Measurements from ENCODE around the gene SLC7A9.

Gene SLC7A9

DNA sequence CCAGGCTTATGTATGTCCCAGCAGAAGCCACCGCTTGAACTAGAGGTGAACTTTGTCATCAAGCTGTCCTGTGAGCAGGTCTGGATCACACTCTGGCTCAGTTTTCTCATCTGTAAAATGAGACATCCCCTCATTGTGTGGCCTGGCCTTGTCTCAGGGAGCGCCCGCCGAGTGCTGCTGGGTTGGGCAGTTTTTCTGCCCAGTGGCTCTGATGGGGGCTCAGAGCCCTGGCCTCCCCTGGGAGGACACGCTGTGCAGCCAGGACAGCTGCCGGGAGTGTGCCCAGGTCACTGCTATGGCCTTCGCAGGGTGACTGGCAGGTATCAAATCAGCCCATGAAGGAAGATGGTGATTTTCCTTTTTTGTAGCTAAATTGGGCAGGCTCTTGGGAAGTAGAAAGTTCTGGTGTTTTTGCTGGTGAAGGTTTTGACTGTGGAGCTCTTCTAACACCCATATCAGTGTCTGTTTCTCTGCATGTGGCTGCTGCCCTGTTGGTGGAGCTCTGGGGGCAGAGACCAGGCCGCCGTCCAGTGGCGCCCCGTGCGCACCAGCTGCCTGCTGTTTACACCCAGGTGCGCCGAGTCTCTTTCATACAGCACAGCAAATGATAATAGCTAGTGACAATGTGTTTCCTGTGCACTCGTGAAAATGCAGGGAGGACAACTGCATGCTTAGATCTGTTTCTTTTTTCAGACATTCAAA lies 40.8 kb downstream of the SLC7A9 start:
- TF ChIP-seq GATA3 (IDR thresholded peaks at IDR 0.05; ENCODE audit: low read depth, low read length): no peak

DNA sequence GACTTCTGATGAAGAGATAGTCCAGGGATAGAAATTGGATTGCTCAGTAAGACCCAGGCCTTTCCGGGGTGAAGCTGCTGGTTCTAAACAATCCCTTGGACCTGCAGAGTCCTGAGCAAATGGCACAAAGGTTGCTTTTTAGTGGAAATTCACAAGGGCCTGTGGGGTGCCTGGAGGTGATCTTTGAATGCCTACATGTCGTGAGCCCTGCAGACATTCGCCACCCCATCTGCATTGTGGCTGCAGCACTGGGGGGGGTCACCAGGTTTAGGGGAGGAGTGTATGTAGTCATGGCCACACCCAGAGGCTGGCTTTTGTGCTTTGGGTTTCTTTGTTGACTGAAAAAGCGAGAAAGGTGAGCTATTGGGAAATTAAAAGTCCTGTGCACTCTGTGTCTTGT lies 41.4 kb downstream of the SLC7A9 start:
- TF ChIP-seq GATA3 (IDR thresholded peaks at IDR 0.05; ENCODE audit: low read depth, low read length): no peak
- no peak for TF ChIP-seq GATA2 (IDR thresholded peaks at IDR 0.05; ENCODE audit: low read depth, low read length)

DNA sequence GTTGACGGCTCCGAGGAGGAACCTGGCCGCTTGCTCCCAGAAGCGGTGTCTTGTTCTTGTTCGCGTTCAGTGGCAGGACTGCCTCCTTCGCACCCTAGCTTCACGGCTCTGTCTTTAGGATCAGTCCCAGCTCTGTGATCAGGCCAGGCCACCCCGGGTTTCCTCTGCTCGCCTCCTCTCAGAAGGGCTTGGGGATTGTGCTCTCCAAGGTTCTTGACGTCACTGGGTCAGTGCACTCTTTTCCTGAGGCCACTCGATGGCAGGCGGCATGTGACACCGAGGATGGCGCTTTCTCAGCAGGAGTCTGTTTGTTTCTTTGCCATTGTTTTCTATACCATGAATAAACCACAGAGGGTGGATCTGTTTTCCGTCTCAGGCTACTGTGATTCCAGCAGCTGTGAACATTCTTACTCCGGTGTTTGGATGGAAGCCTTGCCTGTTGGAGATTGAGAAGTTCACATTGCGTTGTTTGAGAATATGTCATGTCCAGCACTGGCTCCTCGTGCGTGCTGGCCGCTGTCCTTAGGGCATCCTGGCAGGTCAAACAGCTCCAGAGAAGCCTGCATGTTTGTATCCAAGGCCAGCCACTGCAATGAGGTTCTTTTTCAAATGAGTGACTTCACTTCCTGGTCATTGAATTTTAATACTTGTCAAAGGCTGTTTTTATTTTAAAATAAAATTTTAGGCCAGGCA lies 44.5 kb downstream of the SLC7A9 start:
- no peak for TF ChIP-seq GATA2 (IDR thresholded peaks at IDR 0.05; ENCODE audit: low read depth, low read length)
- TF ChIP-seq GATA3 (IDR thresholded peaks at IDR 0.05; ENCODE audit: low read depth, low read length): no peak

DNA sequence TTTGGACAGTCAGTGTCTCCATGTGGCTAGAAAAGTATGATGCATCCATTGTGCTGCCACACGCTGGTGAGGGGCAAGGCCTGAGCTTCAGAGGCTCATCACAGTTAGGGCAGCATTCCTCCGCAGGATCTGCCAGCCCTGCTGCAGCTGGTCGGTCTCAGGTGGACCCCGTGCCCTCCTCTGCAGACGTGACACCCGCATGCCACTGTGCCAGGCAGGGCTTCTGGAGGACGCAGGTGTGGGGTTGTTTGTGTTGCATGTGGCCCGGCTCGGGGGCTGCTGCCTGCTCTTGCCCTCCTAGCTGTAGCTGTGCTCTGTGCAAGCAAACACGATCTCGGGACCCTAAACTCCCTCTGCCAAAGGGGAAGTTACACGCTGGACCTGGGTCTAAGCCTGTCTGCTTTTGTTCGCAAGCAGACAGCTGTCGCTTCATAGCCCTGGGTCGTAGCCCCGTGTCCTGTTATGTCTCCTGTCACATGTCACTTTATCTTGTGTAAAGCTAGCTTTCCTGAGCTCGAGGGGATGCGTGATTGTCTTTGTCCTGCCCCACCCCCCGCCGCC lies 45.3 kb downstream of the SLC7A9 start:
- TF ChIP-seq GATA3 (IDR thresholded peaks at IDR 0.05; ENCODE audit: low read depth, low read length) (no peak), GATA2 (IDR thresholded peaks at IDR 0.05; ENCODE audit: low read depth, low read length) (no peak)

DNA sequence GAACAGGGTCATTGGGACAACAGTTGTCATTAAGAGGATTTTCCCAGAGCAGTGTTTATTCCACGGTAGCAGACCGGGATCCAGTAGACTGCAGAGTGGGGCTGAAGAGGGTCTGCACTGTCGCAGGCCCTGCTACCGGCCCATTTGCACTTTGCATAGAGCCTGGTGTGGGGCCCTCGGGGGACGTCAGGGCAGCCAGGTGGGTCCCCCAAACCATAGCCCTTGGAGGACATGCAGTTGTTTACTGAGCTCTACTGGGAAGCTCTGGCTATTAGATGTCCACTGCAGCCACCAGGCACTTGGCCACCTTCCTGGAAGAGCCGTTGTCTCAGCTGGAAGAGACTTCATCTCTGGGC lies 45.8 kb downstream of the SLC7A9 start:
- TF ChIP-seq GATA3 (IDR thresholded peaks at IDR 0.05; ENCODE audit: low read depth, low read length) (no peak), GATA2 (IDR thresholded peaks at IDR 0.05; ENCODE audit: low read depth, low read length) (no peak)

DNA sequence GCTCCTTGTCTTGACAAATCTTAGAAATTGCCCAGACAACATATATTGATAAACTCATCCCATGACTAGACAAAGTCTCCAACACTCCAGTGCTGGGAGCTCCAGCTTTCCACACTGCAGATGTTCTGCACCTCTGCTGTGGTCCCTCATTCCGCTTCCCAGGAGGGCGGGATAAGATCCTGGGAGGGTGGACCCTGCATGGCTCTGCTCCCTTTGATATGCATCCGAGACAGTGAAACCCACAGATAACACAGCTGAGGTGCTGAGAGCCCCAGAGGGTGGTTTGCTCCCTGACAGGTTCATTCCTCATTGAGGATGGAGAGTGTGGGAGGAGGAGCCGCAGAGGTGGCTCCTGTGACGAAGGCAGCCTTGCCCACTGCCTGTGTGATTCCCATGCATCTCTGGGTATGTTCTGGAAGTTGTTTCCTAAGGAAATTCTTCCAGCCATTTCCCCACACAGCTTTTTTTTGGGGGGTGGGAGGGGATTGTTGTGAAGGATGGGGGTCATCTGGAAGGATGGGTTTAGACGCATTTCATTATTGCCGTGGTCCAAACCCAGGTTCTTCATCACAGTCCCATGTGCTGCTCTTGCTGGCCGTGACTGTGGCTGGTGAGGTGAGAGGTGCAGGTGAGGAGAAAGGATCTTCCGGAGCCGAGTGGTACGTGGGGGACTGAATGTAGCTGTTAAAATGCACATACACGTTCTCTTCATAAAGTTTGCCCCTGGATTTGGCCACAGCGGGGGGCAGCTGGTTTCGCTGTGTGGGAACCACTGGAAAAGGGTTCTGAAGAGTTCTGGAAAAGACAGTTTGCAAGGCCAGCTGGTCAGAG lies 46.4 kb downstream of the SLC7A9 start:
- TF ChIP-seq GATA3 (IDR thresholded peaks at IDR 0.05; ENCODE audit: low read depth, low read length): no peak
- no peak for TF ChIP-seq GATA2 (IDR thresholded peaks at IDR 0.05; ENCODE audit: low read depth, low read length)

DNA sequence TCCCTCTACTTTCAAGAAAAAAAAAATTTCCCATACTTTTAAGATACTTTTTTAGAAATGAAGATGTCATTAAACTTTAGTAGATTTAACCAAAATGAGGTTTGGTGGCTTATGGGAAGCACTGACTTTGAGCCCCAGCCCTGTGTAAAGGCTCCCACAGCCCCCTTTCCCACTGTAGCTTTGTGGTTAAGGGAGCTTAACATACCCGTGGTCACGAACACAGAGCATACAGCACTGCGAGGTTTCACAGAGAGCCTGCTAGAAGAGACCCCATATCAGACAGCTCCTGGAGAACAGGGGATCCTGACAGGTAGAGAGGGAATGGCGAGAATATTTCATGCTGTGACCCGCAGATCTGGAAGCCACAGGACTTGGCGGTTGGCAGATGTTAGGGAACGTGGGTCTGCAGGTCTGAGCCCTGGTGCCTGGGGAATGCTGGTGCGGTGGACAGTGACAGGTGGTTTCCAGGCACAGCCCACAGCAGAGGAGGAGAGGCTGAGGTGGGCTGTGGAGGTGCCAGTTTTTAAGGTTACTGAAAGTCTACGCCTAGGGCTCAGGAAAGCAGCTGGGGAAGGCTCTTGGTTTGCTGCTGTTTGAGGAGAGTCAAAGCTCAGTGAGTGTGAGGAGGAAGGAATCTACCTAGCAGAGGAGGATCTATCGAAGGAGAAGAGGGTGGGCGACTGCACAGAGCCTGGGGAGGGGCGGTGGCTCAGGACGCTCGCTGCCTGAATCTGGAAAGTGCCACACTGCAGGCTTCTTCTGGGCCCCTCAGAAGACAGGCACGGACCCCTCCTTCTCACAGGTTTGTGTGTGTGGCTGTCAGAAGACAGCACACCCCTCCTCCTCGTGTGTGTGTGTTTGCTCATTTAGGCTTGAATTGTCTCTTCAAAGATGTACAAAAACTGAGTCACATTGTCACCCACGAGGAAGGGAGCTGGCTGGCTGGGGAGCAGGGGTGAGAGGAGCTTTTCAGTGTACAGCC lies 49.9 kb downstream of the SLC7A9 start:
- TF ChIP-seq GATA2 (IDR thresholded peaks at IDR 0.05; ENCODE audit: low read depth, low read length): no peak
- TF ChIP-seq GATA3 (IDR thresholded peaks at IDR 0.05; ENCODE audit: low read depth, low read length): no peak

DNA sequence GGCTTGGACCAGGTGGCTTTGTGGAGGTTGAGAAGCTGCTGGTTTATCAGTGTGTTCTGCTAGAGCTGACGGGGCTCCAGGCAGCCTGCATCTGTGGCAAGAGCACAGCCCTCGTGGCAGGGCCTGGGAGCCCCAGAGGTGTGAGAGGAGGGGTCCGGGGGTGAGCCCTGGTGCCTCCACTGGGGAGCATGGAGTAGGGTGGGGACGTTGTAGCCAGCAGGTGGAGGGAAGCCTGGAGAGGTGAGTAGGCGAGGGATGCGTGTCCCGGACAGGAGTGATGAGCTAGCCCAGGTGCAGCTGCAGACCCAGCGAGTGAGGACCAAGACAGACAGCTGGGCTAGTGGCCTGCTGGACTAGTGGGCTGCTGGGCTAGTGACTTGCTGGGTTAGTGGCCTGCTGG lies 51.0 kb downstream of the SLC7A9 start:
- TF ChIP-seq GATA3 (IDR thresholded peaks at IDR 0.05; ENCODE audit: low read depth, low read length): no peak
- TF ChIP-seq GATA2 (IDR thresholded peaks at IDR 0.05; ENCODE audit: low read depth, low read length): no peak

DNA sequence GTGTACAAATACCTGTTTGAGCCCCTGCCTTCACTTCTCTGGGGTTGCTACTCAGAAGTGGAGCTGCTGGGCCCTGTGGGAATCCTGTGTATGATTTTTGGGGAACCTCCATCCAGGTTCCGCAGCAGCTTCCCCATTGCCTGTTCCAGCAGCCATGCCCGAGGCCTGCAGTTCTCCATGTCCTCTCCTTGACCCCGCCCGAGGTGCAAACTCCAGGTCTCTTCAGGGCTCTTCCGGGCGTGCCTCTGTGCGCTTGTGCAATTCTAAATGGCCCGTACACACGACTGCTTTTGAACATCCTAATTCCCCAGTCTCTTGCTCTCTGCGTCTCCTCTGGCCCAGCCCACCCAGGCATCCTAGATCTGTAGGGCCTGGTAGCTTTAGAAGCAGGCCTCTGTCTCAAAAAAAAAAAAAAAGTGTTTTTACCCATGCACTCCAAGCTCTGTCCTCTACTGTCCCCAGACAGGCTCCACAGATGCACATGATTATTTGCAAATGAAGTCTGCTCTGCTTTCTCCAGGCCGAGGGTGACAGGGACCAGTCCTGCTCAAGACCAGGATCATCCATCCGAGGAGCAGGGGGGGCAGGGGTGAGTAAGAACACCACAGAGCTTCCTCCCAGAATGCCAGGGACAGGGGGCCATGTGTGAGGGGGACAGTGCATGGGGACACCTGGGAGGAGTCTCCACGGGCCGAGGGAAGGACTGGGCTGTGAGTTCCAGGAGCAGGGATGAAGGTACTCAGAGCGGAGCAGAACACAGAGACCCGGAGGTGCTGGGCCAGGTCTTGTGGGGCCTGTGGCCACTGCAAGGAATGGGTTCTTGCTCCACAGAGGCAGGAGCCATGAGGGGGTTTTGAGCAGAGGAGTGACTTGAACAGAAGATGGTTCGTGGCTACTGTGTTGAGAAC lies 51.7 kb downstream of the SLC7A9 start:
- TF ChIP-seq GATA2 (IDR thresholded peaks at IDR 0.05; ENCODE audit: low read depth, low read length) (no peak), GATA3 (IDR thresholded peaks at IDR 0.05; ENCODE audit: low read depth, low read length) (no peak)

DNA sequence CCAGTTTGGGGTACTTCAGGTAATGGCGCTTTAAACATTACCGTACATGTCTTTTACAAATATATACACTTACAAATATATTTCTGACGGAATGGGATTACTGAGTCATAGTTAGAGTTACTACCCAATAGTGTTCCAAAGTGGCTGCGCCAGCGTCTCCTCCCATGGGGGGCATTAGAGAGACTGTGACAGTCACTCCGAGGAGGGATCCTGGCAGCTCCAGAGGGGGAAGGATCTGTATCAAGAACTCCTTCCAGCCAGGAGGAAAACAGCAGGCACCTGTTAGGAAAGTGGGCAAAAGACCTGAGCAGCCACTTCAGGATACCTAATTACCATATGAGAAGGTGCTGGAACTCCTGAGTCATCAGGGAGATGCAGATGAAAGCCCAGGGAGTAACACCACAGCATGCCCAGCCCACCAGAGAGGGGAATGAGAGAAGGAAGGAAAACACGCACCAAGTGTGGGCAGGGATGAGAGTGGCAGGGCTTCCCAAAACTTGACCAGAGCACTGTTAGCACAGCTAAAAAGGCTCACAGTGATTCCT lies 52.9 kb downstream of the SLC7A9 start:
- no peak for TF ChIP-seq GATA3 (IDR thresholded peaks at IDR 0.05; ENCODE audit: low read depth, low read length)
- no peak for TF ChIP-seq GATA2 (IDR thresholded peaks at IDR 0.05; ENCODE audit: low read depth, low read length)

DNA sequence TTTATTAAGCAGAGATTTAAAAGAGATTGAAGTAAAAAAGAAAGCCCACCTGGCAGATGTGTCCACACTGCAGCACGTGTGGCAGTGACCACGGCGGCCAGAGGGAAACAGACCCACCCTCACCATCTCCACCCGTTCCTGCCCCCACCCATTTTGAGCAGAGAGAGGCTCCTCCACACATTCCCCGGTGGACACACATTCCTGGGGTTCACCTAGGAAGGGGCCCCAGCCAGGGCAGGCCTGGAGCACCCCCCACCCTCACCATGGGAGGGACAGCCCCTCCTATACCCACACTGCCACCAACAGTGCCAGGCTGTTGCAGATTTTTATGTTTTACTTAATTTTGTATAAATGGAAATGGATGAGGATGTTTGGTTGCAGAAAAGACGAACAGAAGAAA lies 54.9 kb downstream of the SLC7A9 start:
- TF ChIP-seq GATA3 (IDR thresholded peaks at IDR 0.05; ENCODE audit: low read depth, low read length): no peak
- TF ChIP-seq GATA2 (IDR thresholded peaks at IDR 0.05; ENCODE audit: low read depth, low read length): no peak

DNA sequence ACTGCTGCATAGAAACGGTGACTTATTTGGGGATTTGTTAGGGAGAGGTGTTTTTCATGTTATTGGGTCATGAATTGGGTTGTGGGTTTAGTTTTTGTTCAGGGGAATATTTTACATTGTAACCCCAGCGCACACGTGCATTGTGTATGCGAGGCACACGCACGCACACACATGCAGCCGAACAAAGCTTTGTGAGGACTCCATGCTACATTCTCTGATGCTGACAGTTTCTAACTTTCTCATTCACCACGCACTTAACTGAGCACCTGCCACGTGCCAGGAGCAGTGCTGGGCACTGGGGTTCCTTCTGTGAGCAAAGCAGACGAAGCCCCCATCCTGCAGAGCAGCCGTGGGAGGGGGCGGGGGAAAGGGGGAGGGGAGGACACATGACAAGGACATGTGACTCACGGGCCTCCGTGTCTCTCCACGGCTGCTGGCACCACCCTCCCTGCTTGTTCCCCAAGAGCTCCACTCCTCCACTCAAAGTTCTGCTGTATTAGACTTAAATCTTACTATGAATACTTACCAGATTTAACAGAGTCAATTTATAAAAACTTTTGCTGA lies 55.6 kb downstream of the SLC7A9 start:
- no peak for TF ChIP-seq GATA3 (IDR thresholded peaks at IDR 0.05; ENCODE audit: low read depth, low read length)

Measured in SH-SY5Y (cell line).